Right lobe of liver (tissue), 6 donors: ENCODE results near the gene GLRX5. TPM values are rescaled to one million over a fixed set of nuclear protein-coding genes. Genes with fewer than 3 reads are reported as not detected.
A peak's percentile ranks its signal among the peaks of the same experiment; 100 is the strongest.

Experiments
- ATAC-seq, 4 donors: fragments of 200-7000 bp; cut with Tn5 transposase; one replicate each; pipeline ENCODE4 v1.9.1; 2020; ENCODE audit warnings: mild to moderate bottlenecking in 4 of 4, moderate library complexity in 4 of 4
- DNase-seq, 3 donors: peaks; one replicate each; pipeline ENCODE4 v3.0.0-alpha.2; 2020
- H3K27ac ChIP-seq, 3 donors: fragments of 200-600 bp; one replicate each; pipeline ENCODE4 v1.8.0; 2022
- H3K27me3 ChIP-seq, 2 donors: fragments of 200-600 bp; one replicate each; pipeline ENCODE4 v1.8.0; 2022
- H3K36me3 ChIP-seq, 4 donors: fragments of 200-600 bp; sonication (generic) in 1 of 4; one replicate each; pipeline versions ENCODE4 v1.5.1 to v1.8.0; 2017 to 2022; ENCODE audit warnings: control low read depth in 1 of 4
- H3K4me1 ChIP-seq, 4 donors: fragments of 200-600 bp; sonication (generic) in 1 of 4; one replicate each; pipeline versions ENCODE4 v1.5.1 to v1.8.0; 2017 to 2022; ENCODE audit warnings: control low read depth in 1 of 4
- H3K4me3 ChIP-seq, 3 donors: fragments of 200-600 bp; one replicate each; pipeline ENCODE4 v1.8.0; 2022
- H3K9me3 ChIP-seq, 4 donors: fragments of 200-600 bp; sonication (generic) in 1 of 4; one replicate each; pipeline versions ENCODE4 v1.5.1 to v1.8.0; 2017 to 2022; ENCODE audit warnings: control low read depth in 1 of 4
- POLR2A ChIP-seq: fragments of 450-650 bp; IDR thresholded peaks from one replicate; pipeline ENCODE4 v1.6.1; 2017; ENCODE audit warnings: antibody characterized with exemption, mild to moderate bottlenecking
- WGBS: methylation state at CpG from one replicate; pipeline ENCODE4 v1.1.6; 2018; ENCODE audit warnings: low coverage, low lambda C conversion rate; ENCODE audit not compliant: insufficient coverage; ENCODE audit errors: missing lambda C conversion rate; 5-methylcytosine and 5-hydroxymethylcytosine counted together
- intact Hi-C, 2 donors: fragments of 100-400 bp; cut with DNase I; formaldehyde crosslinking; loops; one replicate each; pipeline versions ENCODE4 v1.11.2 to v1.14.1; 2022
- total RNA-seq, 6 experiments: library from RNA; depleted of rRNA in 2 of 6; stranded (reverse); fragments of >200 nt in 2 of 6; fragmentation: NEBNext Ultra II Directional in 3 of 6; extraction: Animal tissue kit (Norgen Biotek cat#: 25700) in 3 of 6; gene quantifications; one replicate each; pipeline versions ENCODE4 v1.1.0 to v1.2.4, GENCODE V29; 2016 to 2023
- TF ChIP-seq, protein P1 (sequence below), 4 donors: fragments of 200-600 bp in 3 of 4; fragments of 450-650 bp in 1 of 4; IDR thresholded peaks; one replicate each; pipeline versions ENCODE4 v1.5.1 to v1.8.0; 2016 to 2022; ENCODE audit warnings: antibody characterized with exemption in 4 of 4, mild to moderate bottlenecking in 2 of 4
- donor health status: DM: no; HTN: yes; CAD: no.
- donor health status: DM: no; HTN: no; CAD: no.
- donor health status: DM: no; HTN: no; CAD: no.
- donor health status: DM: no; HTN: yes; CAD: no.
- donor health status: DM: no; HTN: yes; CAD: no.

The GLRX5 gene
- total RNA-seq, 6 experiments from 2014 or later, result 31.4 to 48.5 (median 40.2) TPM

DNA sequence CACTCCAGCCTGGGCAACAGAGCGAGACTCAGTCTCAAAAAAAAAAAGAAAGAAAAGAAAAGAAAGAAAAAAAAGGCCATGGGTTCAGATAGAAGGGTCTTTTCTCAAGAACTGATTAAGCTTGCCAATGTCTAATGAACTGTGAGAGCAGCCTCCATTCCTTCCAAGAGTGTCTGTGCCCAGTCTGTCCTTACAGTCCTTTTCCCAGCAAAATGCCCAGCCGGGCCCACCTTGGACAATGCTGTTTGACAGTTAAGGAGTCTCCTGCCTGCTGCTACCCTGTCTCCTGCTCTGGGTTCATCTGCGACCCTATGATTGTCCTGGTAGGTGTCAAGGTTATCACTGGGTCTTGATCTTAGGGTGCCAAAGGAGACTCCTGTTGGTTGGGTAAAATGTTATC is 39.8 kb upstream of the GLRX5 start:
- ATAC-seq, result no peak
- peaks cover 0 to 38% (median 3%) of the 10 kb centered on the region in 4 donors for H3K4me1 ChIP-seq

DNA sequence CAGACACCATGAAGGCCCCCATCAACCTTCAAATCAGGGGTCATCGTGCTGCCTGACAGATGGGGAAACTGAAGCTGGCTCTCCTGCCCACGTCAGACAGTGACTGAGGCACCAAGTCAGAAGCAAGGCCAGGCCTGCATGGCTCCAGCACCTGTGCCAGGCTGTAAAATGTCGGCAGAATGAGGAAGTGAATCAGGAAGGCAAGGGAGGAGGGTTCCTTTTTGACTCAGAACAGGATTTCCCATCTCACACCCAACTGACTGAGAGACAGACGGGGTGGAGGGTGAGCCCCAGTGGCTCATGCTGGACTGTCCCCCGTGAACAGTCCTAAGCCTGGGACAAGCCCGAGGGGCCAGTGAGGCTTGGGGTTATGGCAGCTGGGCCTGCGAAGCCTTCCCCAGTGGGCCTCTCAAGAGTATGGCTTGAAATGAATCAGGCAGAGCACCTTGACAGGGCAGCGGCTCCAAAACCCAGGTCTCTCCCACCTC is 39.3 kb upstream of the GLRX5 start:
- Histone ChIP-seq H3K9me3 (no peaks in the 10 kb centered on the region), H3K36me3 (no peaks in the 10 kb centered on the region), H3K4me1 (peaks cover 0 to 38% (median under 1%) of the 10 kb centered on the region in 4 donors), H3K27me3 (no peaks in the 10 kb centered on the region), H3K4me3 (no peak overlapping the region), H3K27ac (no peak overlapping the region)
- intact Hi-C loops, result no loop called here
- 57% methylated on average over 4 of the region's 8 CpGs for WGBS
- TF ChIP-seq POLR2A, result no peak
- TF ChIP-seq, protein P1, sequence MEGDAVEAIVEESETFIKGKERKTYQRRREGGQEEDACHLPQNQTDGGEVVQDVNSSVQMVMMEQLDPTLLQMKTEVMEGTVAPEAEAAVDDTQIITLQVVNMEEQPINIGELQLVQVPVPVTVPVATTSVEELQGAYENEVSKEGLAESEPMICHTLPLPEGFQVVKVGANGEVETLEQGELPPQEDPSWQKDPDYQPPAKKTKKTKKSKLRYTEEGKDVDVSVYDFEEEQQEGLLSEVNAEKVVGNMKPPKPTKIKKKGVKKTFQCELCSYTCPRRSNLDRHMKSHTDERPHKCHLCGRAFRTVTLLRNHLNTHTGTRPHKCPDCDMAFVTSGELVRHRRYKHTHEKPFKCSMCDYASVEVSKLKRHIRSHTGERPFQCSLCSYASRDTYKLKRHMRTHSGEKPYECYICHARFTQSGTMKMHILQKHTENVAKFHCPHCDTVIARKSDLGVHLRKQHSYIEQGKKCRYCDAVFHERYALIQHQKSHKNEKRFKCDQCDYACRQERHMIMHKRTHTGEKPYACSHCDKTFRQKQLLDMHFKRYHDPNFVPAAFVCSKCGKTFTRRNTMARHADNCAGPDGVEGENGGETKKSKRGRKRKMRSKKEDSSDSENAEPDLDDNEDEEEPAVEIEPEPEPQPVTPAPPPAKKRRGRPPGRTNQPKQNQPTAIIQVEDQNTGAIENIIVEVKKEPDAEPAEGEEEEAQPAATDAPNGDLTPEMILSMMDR (IDR thresholded peaks at IDR 0.05), result no peak
- ATAC-seq, result peak; percentile 26 to 53 (median 36)
- DNase-seq, result no peak

More for the DNA sequence above, 39.8 kb upstream of the GLRX5 start:
- intact Hi-C loops, result no loop called here
- no peak for TF ChIP-seq POLR2A
- TF ChIP-seq, protein P1 (IDR thresholded peaks at IDR 0.05), result no peak
- 75% methylated on average over 2 of the region's 3 CpGs for WGBS
- Histone ChIP-seq H3K36me3 (no peaks in the 10 kb centered on the region), H3K27me3 (no peaks in the 10 kb centered on the region), H3K9me3 (no peaks in the 10 kb centered on the region), H3K4me3 (no peak overlapping the region), H3K27ac (no peak overlapping the region)
- no peak for DNase-seq

- WGBS, result 40% methylated on average over 4 of the region's 4 CpGs
- H3K36me3 ChIP-seq, result no peaks in the 10 kb centered on the region
- H3K9me3 ChIP-seq, result no peaks in the 10 kb centered on the region
- no peak overlapping the region for H3K27ac ChIP-seq
- H3K4me1 ChIP-seq, result peaks cover 0 to 34% (median 0%) of the 10 kb centered on the region in 4 donors
- TF ChIP-seq, protein P1 (IDR thresholded peaks at IDR 0.05), result no peak
- no peak for TF ChIP-seq POLR2A
- ATAC-seq, result no peak
- H3K27me3 ChIP-seq, result no peaks in the 10 kb centered on the region
- DNase-seq, result no peak
- H3K4me3 ChIP-seq, result no peak overlapping the region
- intact Hi-C loops, result no loop called here
Measured at GRCh38 chr14:95496111-95496681, 38.7 kb upstream of the GLRX5 start.

DNA sequence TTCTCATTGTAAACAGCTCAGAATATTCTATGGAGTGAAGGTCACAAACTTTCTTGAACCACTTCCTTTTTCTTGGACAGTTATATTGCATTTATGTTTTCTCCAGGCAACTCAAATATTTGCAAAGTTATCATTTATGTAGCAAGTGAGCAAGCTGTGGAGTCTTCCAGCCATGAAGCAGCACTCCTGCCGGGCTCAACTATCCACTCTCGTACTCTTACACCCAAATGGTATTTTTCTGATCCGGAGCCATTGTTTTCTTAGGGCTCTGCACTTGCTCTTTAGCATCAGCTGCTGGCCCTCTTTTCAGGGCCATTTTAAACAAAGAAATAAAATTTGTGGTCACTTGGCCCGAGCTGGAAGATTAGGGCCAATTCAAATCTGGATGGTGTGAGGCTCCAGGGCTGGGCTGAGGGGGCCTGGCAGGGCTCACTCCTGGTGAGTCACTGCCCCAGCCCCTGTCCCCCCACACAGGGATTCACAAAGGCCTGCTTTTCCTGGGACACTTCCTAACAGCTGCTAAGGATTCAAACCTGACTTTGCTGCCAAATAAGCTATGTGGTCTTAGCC is 38.1 kb upstream of the GLRX5 start:
- Histone ChIP-seq H3K4me1 (peaks cover 0 to 34% (median 0%) of the 10 kb centered on the region in 4 donors), H3K27ac (no peak overlapping the region), H3K9me3 (no peaks in the 10 kb centered on the region), H3K27me3 (no peaks in the 10 kb centered on the region), H3K4me3 (no peak overlapping the region), H3K36me3 (no peaks in the 10 kb centered on the region)
- TF ChIP-seq, protein P1 (IDR thresholded peaks at IDR 0.05), result no peak
- TF ChIP-seq POLR2A, result no peak
- DNase-seq (no peak), ATAC-seq (no peak)
- 18% methylated on average over 3 of the region's 4 CpGs for WGBS
- intact Hi-C loops, result no loop called here
